Muscle layer of duodenum (tissue), 2 donors: ENCODE results near the gene CREG1.

ENCODE experiments used
- H3K27ac ChIP-seq: one replicate; pipeline ENCODE4 v1.7.0; 2013; ENCODE audit warnings: mild to moderate bottlenecking, low read length
- H3K27me3 ChIP-seq: one replicate; pipeline ENCODE4 v1.7.0; 2013; ENCODE audit warnings: low read depth, mild to moderate bottlenecking, control low read depth, low read length
- H3K36me3 ChIP-seq, 2 donors: one replicate each; pipeline ENCODE4 v1.7.0; 2013; ENCODE audit warnings: low read length in 2 of 2, control low read depth in 1 of 2, mild to moderate bottlenecking in 1 of 2; ENCODE audit not compliant: insufficient read depth in 2 of 2, control insufficient read depth in 1 of 2
- H3K4me1 ChIP-seq, 2 donors: one replicate each; pipeline ENCODE4 v1.7.0; 2013; ENCODE audit warnings: low read length in 2 of 2, mild to moderate bottlenecking in 2 of 2, control low read depth in 1 of 2, moderate library complexity in 1 of 2; ENCODE audit not compliant: insufficient read depth in 2 of 2, control insufficient read depth in 1 of 2
- H3K4me3 ChIP-seq, 2 donors: one replicate each; pipeline ENCODE4 v1.7.0; 2013; ENCODE audit warnings: low read length in 2 of 2, low read depth in 1 of 2, mild to moderate bottlenecking in 1 of 2
- H3K9me3 ChIP-seq, 2 donors: one replicate each; pipeline ENCODE4 v1.7.0; 2013; ENCODE audit warnings: low read length in 2 of 2, control low read depth in 1 of 2, mild to moderate bottlenecking in 1 of 2; ENCODE audit not compliant: control insufficient read depth in 1 of 2
- donor health status: healthy.

Gene CREG1

DNA sequence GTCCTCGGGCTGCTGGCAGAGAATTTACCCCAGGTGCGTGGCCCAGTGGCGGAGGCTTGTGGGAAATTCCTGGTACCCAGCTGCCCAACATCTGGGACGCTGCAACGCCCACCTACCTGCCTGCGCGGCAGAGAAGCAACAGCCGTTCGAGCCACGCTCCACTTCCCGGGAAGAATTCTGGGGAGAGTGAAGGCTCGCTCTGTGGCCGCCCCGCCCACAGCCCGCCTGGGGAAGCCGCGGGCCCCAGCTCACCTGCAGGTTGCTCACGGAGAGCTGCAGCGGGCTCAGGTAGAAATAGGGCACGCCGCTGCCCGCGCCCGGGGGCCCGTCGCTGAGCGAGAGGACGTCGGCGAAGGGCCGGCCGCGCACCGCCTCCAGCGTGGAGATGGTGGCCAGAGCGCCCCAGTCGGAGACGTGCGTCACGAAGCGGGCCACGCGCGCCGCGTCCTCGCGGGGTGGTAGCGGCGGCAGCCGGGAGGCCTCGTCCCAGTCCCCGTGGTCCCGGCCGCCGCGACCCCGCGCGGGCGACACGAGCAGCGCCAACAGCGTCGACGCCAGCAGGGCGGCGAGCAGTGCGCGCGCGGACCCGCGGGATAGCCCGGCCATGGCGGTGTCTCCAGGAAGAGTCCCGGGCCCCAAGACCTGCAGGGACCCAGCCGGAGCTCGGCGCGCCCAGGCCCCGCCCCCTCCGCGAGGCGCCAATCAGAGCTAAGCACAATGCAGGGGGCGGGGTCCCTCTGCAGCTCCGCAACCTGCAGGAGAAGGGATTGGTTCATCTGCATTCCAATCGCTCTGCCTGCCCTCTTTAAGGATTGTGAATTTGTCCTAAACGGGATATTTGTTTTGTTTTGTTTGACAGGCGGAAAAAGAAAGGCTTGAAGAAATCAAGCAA, at the start of gene CREG1:
CREG1 (minus strand) TSS at position 627 of the 892 bp plus-strand sequence.
- Histone ChIP-seq H3K9me3 (no peaks in the 10 kb centered on the region), H3K4me1 (peaks cover 0 to 25% of the 10 kb centered on the region in 2 donors), H3K4me3 (peak within 1 kb of the TSS; percentile 73 to 90), H3K27me3 (no peaks in the 10 kb centered on the region), H3K27ac (peak within 1 kb of the TSS; percentile 7), H3K36me3 (no peaks in the 10 kb centered on the region)

DNA sequence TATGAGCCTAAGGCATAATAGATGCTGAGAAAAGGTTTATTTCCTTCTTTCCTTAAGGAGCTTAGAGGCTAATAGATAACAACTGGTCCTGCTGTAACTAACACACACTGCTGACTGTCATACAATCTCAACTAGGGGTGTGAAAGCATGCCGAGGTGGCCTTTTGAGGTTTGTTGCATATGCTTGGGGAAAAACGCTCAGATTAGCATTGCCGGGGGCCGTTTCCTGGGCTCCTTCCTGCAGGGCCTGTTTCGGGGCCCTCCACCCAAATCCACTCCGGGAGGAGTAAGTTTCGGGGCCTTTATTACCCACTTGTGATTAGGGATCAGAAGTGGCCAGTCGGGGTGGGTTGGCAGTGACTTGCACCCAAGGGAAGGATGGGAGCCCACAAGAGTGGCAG, 49.3 kb upstream of the CREG1 start:
- no peaks in the 10 kb centered on the region for H3K36me3 ChIP-seq
- H3K4me1 ChIP-seq = peaks cover 0 to 20% of the 10 kb centered on the region in 2 donors
- peaks cover 0 to 13% of the 10 kb centered on the region in 2 donors for H3K9me3 ChIP-seq
- H3K4me3 ChIP-seq = no peak overlapping the region
- H3K27me3 ChIP-seq = no peaks in the 10 kb centered on the region
- no peak overlapping the region for H3K27ac ChIP-seq

DNA sequence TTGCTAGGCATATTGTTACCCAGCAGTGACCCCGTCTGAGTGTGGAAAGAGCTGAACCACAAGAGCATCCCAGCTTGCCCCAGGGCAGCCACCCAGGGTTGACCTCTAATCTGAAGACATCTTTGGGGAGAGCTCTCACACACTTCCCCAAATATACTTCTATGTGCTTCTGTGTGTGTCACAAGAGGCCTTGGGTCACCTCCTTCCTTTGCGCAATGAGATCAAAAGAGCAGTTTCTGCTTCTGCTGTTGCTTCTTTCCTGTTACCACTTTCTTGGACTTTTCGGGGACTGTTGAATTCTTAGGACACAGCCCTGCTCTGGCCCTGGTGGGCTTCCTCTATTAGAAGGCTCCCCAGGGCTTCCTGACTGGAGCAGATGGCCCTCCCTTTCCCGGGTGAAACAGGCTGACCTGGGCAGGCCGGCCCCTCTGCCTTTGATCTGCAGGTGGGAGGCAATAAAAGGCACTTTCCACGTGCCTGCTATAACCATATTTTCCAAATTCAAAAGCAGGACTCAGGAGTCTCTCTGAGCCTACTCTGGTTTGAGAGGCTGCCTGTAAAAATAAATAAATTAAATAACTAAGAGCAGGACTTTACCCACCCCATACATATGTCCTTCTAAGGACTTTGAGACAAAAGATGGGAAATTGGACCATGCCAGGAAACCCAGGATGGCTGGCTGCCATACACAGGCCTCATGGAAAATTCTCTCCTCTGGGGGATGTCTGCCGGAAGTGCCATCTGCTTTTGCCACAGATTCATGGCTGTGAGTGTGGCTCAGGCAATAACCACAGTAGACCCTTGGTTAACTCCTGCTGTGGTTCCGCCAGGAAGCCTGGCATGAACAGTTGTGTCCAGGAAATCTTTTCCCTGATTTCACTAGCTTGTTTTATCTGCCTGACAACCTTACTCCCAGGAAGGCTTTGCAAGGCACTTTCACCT, 48.2 kb upstream of the CREG1 start:
- Histone ChIP-seq H3K27me3 (no peaks in the 10 kb centered on the region), H3K27ac (peak overlapping the region; percentile 35), H3K36me3 (no peaks in the 10 kb centered on the region)

GRCh38 chr1:167599957-167600581, 46.5 kb upstream of the CREG1 start:
- Histone ChIP-seq H3K9me3 (no peaks in the 10 kb centered on the region), H3K27ac (no peak overlapping the region), H3K4me1 (peaks cover 0 to 20% of the 10 kb centered on the region in 2 donors)

More for the DNA sequence above, 48.2 kb upstream of the CREG1 start:
- H3K9me3 ChIP-seq = peaks cover 0 to 1% of the 10 kb centered on the region in 2 donors
- peaks cover 0 to 20% of the 10 kb centered on the region in 2 donors for H3K4me1 ChIP-seq
- no peak overlapping the region for H3K4me3 ChIP-seq

GRCh38 chr1:167594822-167595221, 41.3 kb upstream of the CREG1 start:
- no peaks in the 10 kb centered on the region for H3K36me3 ChIP-seq

More at GRCh38 chr1:167599957-167600581, 46.5 kb upstream of the CREG1 start:
- Histone ChIP-seq H3K4me3 (peak overlapping the region in 1 of 2 donors; percentile 13), H3K36me3 (no peaks in the 10 kb centered on the region), H3K27me3 (no peaks in the 10 kb centered on the region)

DNA sequence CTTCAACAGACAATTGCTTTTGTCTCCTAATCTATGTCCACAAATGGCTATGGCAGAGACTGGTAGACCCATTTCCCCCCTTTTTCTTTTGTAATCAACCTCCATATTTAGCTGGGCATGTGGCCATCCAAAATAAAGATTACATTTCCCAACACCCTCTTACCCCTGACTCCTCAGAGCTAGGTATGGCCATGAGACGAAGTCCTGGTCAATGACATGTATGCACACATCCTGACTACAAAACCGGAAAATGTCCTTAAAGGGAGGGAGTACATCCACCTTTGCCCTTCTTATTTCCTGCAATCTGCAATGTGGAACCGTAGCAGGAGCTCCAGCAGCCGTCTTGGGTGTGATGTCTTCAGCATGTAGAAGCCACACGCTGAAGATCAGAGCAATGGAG, 40.3 kb upstream of the CREG1 start:
- H3K36me3 ChIP-seq = no peaks in the 10 kb centered on the region
- H3K27ac ChIP-seq = no peak overlapping the region
- no peaks in the 10 kb centered on the region for H3K4me1 ChIP-seq
- no peaks in the 10 kb centered on the region for H3K9me3 ChIP-seq
- H3K4me3 ChIP-seq = no peak overlapping the region
- H3K27me3 ChIP-seq = no peaks in the 10 kb centered on the region

More at GRCh38 chr1:167594822-167595221, 41.3 kb upstream of the CREG1 start:
- Histone ChIP-seq H3K9me3 (no peaks in the 10 kb centered on the region), H3K4me1 (peaks cover 0 to 3% of the 10 kb centered on the region in 2 donors), H3K4me3 (no peak overlapping the region), H3K27me3 (no peaks in the 10 kb centered on the region), H3K27ac (no peak overlapping the region)

DNA sequence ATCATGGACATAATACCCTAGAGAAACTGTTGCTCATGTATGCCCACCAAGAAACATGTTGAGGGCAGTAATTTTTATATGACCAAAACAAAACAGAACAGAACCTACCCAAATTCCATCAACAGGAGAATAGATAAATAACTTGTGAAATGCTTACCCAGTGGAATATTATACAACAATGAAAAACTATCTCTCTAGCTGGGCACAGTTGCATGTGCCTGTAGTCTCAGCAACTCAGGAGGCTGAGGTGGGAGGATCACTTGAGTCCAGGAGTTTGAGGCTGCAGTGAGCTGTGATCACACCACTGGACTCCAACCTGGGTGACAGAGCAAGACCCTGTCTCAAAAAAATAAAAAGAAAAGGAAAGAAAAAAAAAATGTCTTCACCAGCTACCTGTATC, 38.9 kb upstream of the CREG1 start:
- Histone ChIP-seq H3K4me1 (no peaks in the 10 kb centered on the region), H3K27ac (no peak overlapping the region), H3K27me3 (no peaks in the 10 kb centered on the region)

GRCh38 chr1:167588361-167588760, 34.8 kb upstream of the CREG1 start:
- Histone ChIP-seq H3K27me3 (no peaks in the 10 kb centered on the region), H3K4me1 (no peaks in the 10 kb centered on the region), H3K27ac (no peak overlapping the region), H3K4me3 (no peak overlapping the region), H3K36me3 (no peaks in the 10 kb centered on the region), H3K9me3 (no peaks in the 10 kb centered on the region)

More for the DNA sequence above, 38.9 kb upstream of the CREG1 start:
- H3K36me3 ChIP-seq = no peaks in the 10 kb centered on the region
- no peaks in the 10 kb centered on the region for H3K9me3 ChIP-seq
- H3K4me3 ChIP-seq = no peak overlapping the region

GRCh38 chr1:167587872-167588271, 34.3 kb upstream of the CREG1 start:
- H3K27ac ChIP-seq = no peak overlapping the region
- H3K36me3 ChIP-seq = no peaks in the 10 kb centered on the region
- no peak overlapping the region for H3K4me3 ChIP-seq
- no peaks in the 10 kb centered on the region for H3K27me3 ChIP-seq
- H3K9me3 ChIP-seq = no peaks in the 10 kb centered on the region
- H3K4me1 ChIP-seq = no peaks in the 10 kb centered on the region

DNA sequence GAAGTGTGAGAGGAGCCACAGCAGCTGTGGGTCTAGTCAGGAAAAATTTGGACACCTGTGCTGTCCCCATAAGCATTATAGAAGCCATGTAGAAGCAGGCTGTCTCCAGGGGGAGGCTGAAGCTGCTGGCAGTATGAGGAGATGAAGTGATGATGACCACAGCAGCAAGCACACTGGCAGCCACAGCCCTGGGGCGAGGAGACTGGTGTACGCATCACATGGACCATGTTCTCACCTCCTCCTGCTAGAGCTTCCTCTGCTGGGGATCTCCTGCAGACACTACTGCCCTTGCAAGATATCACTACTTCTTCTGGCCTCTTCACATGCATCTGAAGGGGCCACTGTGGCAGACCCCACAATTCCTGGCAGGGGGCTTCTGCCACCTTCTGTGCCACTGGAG, 33.8 kb upstream of the CREG1 start:
- H3K9me3 ChIP-seq = no peaks in the 10 kb centered on the region
- H3K36me3 ChIP-seq = no peaks in the 10 kb centered on the region
- H3K4me1 ChIP-seq = no peaks in the 10 kb centered on the region
- no peaks in the 10 kb centered on the region for H3K27me3 ChIP-seq
- H3K4me3 ChIP-seq = no peak overlapping the region
- H3K27ac ChIP-seq = no peak overlapping the region

GRCh38 chr1:167584581-167584980, 31.0 kb upstream of the CREG1 start:
- Histone ChIP-seq H3K4me1 (no peaks in the 10 kb centered on the region), H3K27ac (no peak overlapping the region), H3K9me3 (no peaks in the 10 kb centered on the region), H3K27me3 (no peaks in the 10 kb centered on the region), H3K4me3 (no peak overlapping the region), H3K36me3 (no peaks in the 10 kb centered on the region)
